HEK293T (cell line): ENCODE data around the gene HDAC9.

Source experiments
- CTCF ChIA-PET: fragments of 350-600 bp; formaldehyde crosslinking; extraction: SDS; loops from one replicate; lab custom pipeline; 2021; ENCODE audit warnings: antibody characterized with exemption, inconsistent platforms; lab: Yijun Ruan, JAX
- POLR2A ChIA-PET: fragments of 350-600 bp; formaldehyde crosslinking; extraction: SDS; loops from one replicate; lab custom pipeline; 2020; ENCODE audit warnings: antibody characterized with exemption, inconsistent platforms; lab: Yijun Ruan, JAX
- DNase-seq: peaks from one replicate; pipeline ENCODE4 v3.0.0; 2012; ENCODE audit warnings: mixed read lengths; ENCODE audit errors: extremely low spot score
- ARNT ChIP-seq: fragments of 450-650 bp; IDR thresholded peaks from 2 replicates; pipeline ENCODE4 v1.6.1; 2017; ENCODE audit warnings: mild to moderate bottlenecking
- BHLHE40 ChIP-seq: fragments of 450-650 bp; IDR thresholded peaks from 2 replicates; pipeline ENCODE4 v1.6.1; 2016; ENCODE audit warnings: mild to moderate bottlenecking, moderate library complexity, borderline replicate concordance
- CTBP1 ChIP-seq: fragments of 450-650 bp; IDR thresholded peaks from 2 replicates; pipeline ENCODE4 v1.6.1; 2016; ENCODE audit warnings: borderline replicate concordance
- ELF4 ChIP-seq: fragments of 450-650 bp; IDR thresholded peaks from 2 replicates; pipeline ENCODE4 v1.6.1; 2017; ENCODE audit warnings: antibody characterized with exemption
- FOXA1 ChIP-seq: fragments of 450-650 bp; IDR thresholded peaks from 2 replicates; pipeline ENCODE4 v1.6.1; 2016; ENCODE audit warnings: mild to moderate bottlenecking
- FOXK2 ChIP-seq: fragments of 450-650 bp; IDR thresholded peaks from 2 replicates; pipeline ENCODE4 v1.6.1; 2016; ENCODE audit warnings: mild to moderate bottlenecking
- FOXM1 ChIP-seq: fragments of 450-650 bp; IDR thresholded peaks from 2 replicates; pipeline ENCODE4 v1.6.1; 2017; ENCODE audit warnings: mild to moderate bottlenecking, borderline replicate concordance
- HDGF ChIP-seq: fragments of 450-650 bp; IDR thresholded peaks from 2 replicates; pipeline ENCODE4 v1.6.1; 2017; ENCODE audit warnings: antibody characterized with exemption, borderline replicate concordance
- L3MBTL2 ChIP-seq: fragments of 450-650 bp; conservative IDR thresholded peaks from 2 replicates; pipeline ENCODE4 v1.6.1; 2016; ENCODE audit warnings: mild to moderate bottlenecking
- LEF1 ChIP-seq: fragments of 450-650 bp; IDR thresholded peaks from 2 replicates; pipeline ENCODE4 v1.6.1; 2017; ENCODE audit warnings: mild to moderate bottlenecking, borderline replicate concordance
- NFRKB ChIP-seq: fragments of 450-650 bp; IDR thresholded peaks from 2 replicates; pipeline ENCODE4 v1.6.1; 2016; ENCODE audit warnings: mild to moderate bottlenecking, moderate library complexity
- SP1 ChIP-seq: fragments of 450-650 bp; IDR thresholded peaks from 2 replicates; pipeline ENCODE4 v1.6.1; 2017
- SUZ12 ChIP-seq: fragments of 450-650 bp; IDR thresholded peaks from 2 replicates; pipeline ENCODE4 v1.6.1; 2016; ENCODE audit warnings: mild to moderate bottlenecking
- TARDBP ChIP-seq: fragments of 450-650 bp; IDR thresholded peaks from 2 replicates; pipeline ENCODE4 v1.6.1; 2016
- ZNF384 ChIP-seq: fragments of 450-650 bp; IDR thresholded peaks from 2 replicates; pipeline ENCODE4 v1.6.1; 2016
- TF ChIP-seq, protein P1 (sequence below): fragments of 450-650 bp; IDR thresholded peaks from 2 replicates; pipeline ENCODE4 v1.6.1; 2016

Gene HDAC9

DNA sequence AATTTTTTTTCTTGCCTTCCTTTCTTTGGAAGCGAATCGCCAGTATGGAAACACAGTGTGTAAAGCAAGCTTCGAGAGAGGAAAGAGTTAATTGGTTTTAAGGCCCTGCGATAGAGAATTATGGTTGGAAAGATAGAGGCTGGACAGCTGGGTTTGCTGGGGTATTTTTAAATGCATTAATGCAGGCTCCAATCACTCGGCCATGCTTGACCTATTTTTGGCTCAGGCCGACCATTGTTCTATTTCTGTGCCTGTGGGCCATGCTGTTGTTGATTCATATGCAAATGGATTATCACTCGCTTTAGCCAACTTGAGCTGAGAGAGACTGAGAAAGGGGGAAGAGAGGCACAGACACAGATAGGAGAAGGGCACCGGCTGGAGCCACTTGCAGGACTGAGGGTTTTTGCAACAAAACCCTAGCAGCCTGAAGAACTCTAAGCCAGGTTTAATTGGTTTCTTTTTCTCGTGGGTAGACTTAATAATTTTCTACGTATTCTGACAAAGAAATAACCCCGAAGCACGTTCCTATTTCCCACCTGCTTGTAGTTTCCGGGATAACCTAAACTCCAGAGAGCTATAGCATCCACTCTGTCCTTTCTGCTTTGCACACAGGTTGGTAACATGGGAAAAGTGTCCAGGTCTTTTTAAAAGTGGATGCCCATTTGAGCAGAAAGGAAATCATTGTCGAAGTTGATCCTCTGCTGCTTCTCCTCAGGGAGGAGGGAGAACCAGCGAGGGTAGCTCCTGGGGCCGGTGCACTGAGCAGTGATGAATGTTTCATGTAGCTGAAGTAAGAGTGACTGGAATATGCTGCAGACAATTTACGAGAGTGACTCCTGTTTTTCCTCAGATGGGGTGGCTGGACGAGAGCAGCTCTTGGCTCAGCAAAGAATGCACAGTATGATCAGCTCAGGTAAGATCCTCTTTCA, at the start of gene HDAC9:
Gene HDAC9 (plus strand): TSS at position 338 of the 929 bp plus-strand sequence. CDS start 554 bp downstream, at position 892.
- POLR2A ChIA-PET = no interaction called here
- peak; percentile 18 for DNase-seq
- no peak for TF ChIP-seq FOXK2
- no peak for TF ChIP-seq CTBP1
- TF ChIP-seq, protein P1, sequence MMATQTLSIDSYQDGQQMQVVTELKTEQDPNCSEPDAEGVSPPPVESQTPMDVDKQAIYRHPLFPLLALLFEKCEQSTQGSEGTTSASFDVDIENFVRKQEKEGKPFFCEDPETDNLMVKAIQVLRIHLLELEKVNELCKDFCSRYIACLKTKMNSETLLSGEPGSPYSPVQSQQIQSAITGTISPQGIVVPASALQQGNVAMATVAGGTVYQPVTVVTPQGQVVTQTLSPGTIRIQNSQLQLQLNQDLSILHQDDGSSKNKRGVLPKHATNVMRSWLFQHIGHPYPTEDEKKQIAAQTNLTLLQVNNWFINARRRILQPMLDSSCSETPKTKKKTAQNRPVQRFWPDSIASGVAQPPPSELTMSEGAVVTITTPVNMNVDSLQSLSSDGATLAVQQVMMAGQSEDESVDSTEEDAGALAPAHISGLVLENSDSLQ = no peak
- no peak for TF ChIP-seq NFRKB
- TF ChIP-seq FOXM1 = no peak
- no peak for TF ChIP-seq ARNT
- no peak for TF ChIP-seq LEF1
- no peak for TF ChIP-seq SUZ12
- TF ChIP-seq ELF4 = no peak
- no peak for TF ChIP-seq HDGF
- no peak for TF ChIP-seq L3MBTL2
- no peak for TF ChIP-seq BHLHE40
- no peak for TF ChIP-seq SP1
- no peak for TF ChIP-seq TARDBP
- TF ChIP-seq FOXA1 = no peak
- no peak for TF ChIP-seq ZNF384
- CTCF ChIA-PET = interaction anchor here (0.7 kb wide), 2 partner anchors 22 to 142 kb away, joined by 3 to 4 read pairs; no protein-coding TSS in a partner anchor

DNA sequence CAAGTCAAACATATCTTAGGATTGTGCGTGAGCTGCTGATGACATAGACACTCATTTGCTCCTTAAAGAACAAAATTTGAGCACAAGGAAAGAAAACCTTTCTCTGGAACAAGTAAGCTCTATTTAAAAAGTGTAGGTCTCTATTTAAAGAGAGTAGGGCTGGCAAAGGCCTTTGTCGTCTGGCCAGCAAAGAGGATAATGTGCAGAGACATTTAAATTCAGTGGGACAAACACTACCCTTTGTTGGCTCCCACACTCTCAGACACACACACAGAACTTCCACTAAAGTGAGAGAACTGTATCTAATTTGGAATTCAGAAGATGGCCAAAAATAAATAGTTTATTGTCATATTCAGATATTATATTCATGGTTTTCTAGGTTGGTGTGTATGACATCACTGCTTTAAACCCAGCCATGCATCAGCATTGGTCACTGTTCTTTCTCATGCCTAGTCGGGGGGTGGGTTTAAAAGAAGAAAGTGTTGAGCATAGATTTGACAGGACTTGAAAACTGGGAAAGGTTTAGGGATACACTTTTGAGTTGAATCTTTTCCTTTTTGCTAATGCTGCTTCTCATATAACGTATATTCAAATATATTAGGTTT, 49.5 kb upstream of the HDAC9 start:
- TF ChIP-seq ARNT (no peak), BHLHE40 (no peak)
- ChIA-PET POLR2A (no interaction called here), CTCF (interaction anchor here (0.5 kb wide), 1 partner anchor 118 kb away, joined by 3 read pairs; no protein-coding TSS in a partner anchor)
- no peak for DNase-seq

DNA sequence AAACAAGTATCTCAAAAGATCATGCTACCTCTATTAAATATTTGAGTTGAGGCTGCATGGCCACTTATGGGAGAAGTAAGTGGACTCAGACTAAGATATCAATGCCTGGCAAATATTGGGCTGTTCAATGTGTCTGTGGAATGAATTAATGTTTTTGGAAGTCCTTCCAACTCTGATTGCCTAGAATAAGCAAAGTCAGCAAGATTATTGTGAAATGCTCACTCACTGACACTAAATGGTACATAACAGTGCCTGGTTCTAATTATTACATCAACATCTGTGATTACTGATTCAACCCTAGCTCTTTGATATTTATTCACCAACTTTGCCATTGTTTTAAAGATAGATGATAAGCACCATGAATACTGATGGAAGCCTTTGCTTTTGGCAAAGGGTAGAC, 45.5 kb upstream of the HDAC9 start:
- POLR2A ChIA-PET = no interaction called here
- no peak for DNase-seq
- CTCF ChIA-PET = no interaction called here
- TF ChIP-seq FOXA1 = no peak
- no peak for TF ChIP-seq SP1
- TF ChIP-seq FOXM1 = no peak
- no peak for TF ChIP-seq TARDBP
- TF ChIP-seq ZNF384 = no peak
- TF ChIP-seq ARNT = no peak
- TF ChIP-seq, protein P1 = no peak
- no peak for TF ChIP-seq HDGF
- TF ChIP-seq NFRKB = no peak
- no peak for TF ChIP-seq BHLHE40
- no peak for TF ChIP-seq FOXK2
- no peak for TF ChIP-seq ELF4
- no peak for TF ChIP-seq L3MBTL2

GRCh38 chr7:18455606-18456005, 39.9 kb upstream of the HDAC9 start:
- ChIA-PET CTCF (no interaction called here), POLR2A (no interaction called here)
- TF ChIP-seq, protein P1 = no peak
- TF ChIP-seq SUZ12 (no peak), FOXK2 (no peak)
- no peak for DNase-seq

- no peak for DNase-seq
- TF ChIP-seq FOXM1 = no peak
- TF ChIP-seq SUZ12 = no peak
- no peak for TF ChIP-seq ZNF384
- no peak for TF ChIP-seq LEF1
- no peak for TF ChIP-seq ARNT
- TF ChIP-seq SP1 = no peak
- no peak for TF ChIP-seq CTBP1
- no peak for TF ChIP-seq TARDBP
- no peak for TF ChIP-seq NFRKB
- no peak for TF ChIP-seq L3MBTL2
- TF ChIP-seq BHLHE40 = no peak
- no peak for TF ChIP-seq HDGF
- TF ChIP-seq FOXK2 = no peak
- TF ChIP-seq ELF4 = no peak
- TF ChIP-seq, protein P1 = no peak
- no peak for TF ChIP-seq FOXA1
- CTCF ChIA-PET = interaction anchor here (0.6 kb wide), 1 partner anchor 1553 kb away, joined by 4 read pairs; no protein-coding TSS in a partner anchor
These were observed 37.7 kb upstream of the HDAC9 start for GRCh38 chr7:18457832-18458231.

DNA sequence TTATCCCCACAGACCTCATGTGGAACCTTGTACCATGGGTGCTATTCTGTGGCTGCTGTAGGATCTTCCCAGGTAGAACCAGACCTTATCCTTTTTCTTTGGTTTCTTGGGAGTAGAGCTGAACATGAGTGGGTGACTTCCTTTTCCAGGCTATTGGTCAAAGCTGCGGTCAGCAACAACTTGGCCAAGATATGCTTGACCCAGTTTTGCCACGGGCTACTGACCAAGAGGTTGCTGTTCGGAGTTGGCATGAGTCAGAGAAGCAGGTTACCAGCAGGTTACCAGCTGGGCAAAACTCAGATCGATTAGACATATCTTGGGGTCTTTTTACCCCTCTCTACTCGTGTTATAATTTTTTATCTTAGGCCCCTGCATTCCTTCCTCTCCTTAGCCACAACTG, 36.7 kb upstream of the HDAC9 start:
- POLR2A ChIA-PET = no interaction called here
- TF ChIP-seq ARNT (no peak), HDGF (no peak), NFRKB (no peak), FOXK2 (no peak), ELF4 (no peak), LEF1 (no peak), TARDBP (no peak), CTBP1 (no peak), ZNF384 (no peak), FOXA1 (no peak), SUZ12 (no peak), BHLHE40 (no peak), SP1 (no peak), FOXM1 (no peak), L3MBTL2 (no peak)
- TF ChIP-seq, protein P1 = no peak
- DNase-seq = no peak
- CTCF ChIA-PET = no interaction called here

More at GRCh38 chr7:18457832-18458231, 37.7 kb upstream of the HDAC9 start:
- POLR2A ChIA-PET = no interaction called here
